H54 (cell line): ENCODE data around the gene DPYSL3.

Experiments
- DNase-seq: peaks from one replicate; pipeline ENCODE4 v3.0.0; 2011; ENCODE audit warnings: low spot score, mixed read lengths; ENCODE audit not compliant: insufficient read length
- FAIRE-seq: peaks from 3 replicates; lab custom pipeline; 2011; peaks lifted over from hg19 to GRCh38; lab: Jason Lieb, UNC
- POLR2A ChIP-seq: IDR thresholded peaks from 2 replicates; pipeline ENCODE4 v1.6.1; 2011; ENCODE audit warnings: low read depth, mild to moderate bottlenecking, low read length

Gene DPYSL3

DNA sequence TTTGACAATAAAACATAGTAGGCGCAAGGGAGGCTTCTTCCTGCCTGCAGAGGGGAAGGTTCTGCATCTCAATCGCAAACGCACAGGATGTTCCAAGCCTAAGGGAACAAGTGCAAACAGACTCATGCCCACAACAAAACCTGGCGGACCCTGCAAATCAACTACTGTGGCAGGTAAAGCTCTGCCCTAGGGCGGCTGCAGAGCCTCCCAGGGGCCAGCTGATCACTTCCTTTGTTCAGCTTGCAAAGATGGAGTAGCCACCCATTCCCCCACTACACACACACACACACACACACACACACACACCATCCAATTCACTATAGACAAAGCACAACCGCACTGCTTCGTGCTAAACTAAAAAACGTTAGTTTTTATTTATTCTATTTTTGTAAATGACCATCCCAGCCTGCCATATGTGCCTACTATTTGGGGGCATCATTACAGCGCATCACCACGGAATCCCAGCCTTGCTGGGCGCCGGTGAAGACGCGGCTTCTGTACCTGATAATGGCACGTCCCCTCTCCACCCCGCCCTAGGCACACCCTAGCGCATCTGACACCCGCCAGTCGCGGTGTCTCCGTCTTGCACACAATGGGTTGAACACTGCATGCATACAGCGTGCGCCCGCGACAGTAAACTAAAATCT lies 57.6 kb downstream of the DPYSL3 start:
- no peak for DNase-seq
- TF ChIP-seq POLR2A: no peak
- no peak for FAIRE-seq

DNA sequence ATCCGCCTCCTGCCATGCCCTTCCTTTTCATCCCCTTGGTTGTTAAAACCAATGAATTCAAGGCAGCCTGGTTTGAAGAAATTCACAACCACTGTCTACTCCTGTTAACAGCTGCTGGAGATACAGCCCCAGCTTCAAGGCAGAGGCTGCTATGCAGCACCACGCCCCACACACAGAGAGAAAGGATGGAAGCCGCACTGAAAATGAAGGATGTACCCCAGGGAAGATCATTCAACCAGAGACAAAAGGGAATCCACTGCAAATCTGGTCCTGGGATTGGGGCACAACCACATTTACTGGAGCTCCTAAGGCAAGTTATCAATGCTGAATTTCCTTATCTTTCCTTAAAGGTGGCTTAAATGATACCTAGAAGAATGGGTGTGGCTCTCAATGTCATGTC lies 58.7 kb downstream of the DPYSL3 start:
- FAIRE-seq (no peak), DNase-seq (no peak)
- no peak for TF ChIP-seq POLR2A

DNA sequence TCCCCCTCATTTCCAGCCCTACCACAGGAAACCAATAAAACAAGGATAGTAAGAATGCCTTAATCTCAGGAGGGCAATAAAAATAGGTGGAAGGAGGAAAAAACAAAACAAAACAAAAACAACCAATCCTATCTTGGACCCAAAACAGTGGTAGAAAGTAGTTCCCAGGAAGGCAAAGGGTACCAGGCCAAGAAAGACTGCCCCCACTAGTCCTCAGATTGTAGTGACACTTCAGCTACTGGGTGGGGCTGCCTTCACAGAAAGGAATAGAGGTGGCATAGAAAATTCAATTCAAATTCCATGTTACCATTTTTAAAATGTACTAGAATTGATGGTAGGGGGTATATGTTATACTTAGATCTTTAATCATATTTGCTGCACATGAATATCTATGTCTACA lies 59.3 kb downstream of the DPYSL3 start:
- FAIRE-seq (no peak), DNase-seq (no peak)
- TF ChIP-seq POLR2A: no peak

DNA sequence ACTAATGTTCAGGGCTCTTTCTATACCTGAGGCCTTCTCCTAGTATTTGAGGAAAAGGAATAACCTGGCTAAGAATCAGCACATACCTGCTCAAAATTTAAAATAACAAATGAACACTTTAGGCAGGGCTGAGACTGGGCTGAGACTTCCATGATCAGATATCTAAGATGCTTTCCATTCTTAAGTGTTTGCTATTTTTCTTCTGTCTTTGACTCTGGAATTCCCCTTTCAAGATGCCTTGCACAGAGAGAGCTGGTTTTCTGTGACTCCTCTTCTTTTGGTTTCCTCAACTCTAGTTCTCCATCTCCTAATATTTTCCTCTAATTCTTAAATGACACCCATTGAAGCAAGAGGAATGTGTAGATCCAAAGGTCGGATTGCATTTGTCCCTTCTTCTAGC lies 61.1 kb downstream of the DPYSL3 start:
- DNase-seq (no peak), FAIRE-seq (no peak)
- no peak for TF ChIP-seq POLR2A

DNA sequence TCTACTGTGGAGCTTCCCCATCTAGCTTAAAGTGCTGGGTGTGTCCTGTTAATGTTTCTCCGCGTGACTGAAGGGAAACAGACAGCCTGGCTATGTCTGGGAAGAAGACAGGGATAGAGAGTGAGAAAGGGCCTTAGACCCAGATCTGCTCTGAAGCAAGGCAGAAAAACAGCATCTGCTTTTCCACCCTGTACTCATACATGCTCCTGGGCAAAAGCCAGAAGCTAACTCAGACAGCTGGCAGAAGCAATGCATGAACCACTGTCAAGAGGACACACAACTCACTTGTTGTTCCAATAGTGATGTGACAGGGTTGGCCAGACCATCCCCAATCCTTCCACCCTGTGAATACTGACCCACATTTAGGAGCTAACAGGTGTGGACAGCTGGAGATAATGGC lies 63.3 kb downstream of the DPYSL3 start:
- DNase-seq (no peak), FAIRE-seq (no peak)

DNA sequence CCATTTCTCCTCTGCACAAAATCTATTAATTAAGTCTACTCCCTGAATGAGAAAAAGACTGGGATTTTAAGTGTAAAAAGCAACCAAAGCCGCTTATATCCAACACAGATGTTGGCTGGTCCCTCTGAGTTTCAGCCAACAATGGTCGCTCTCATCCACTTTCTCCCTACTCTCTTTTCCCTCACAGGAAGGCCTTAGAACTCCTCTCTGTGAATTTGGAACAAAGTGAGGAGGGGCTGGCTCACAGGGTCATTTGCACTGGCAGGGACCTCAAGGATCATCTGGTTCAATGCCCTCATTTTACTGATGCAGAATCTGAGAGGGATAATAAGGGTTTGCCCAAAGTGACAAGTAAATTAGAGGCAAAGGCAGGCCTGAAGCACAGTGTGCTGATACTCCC lies 64.0 kb downstream of the DPYSL3 start:
- FAIRE-seq: no peak
- TF ChIP-seq POLR2A: no peak
- no peak for DNase-seq

More for the DNA sequence above, 63.3 kb downstream of the DPYSL3 start:
- no peak for TF ChIP-seq POLR2A

DNA sequence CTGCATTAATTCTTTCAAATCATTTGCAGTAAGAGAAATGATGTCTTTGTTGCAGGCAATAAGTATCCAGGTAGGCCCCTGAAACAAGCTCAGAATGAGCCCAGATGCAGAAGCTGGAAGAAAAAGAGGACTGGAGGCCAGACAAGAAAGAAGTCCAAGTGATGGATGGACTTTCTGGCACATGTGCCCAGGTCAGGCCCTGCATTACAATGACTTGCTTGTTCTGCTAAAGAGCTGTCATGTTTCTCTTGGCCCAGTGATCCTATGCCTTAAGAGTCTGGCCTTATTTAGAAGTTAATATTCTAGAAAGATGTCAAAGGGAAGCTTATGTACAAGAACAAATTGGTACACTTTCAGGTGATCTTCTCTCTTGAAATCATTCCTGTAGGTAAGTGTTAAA lies 64.8 kb downstream of the DPYSL3 start:
- DNase-seq (no peak), FAIRE-seq (no peak)
- TF ChIP-seq POLR2A: no peak

DNA sequence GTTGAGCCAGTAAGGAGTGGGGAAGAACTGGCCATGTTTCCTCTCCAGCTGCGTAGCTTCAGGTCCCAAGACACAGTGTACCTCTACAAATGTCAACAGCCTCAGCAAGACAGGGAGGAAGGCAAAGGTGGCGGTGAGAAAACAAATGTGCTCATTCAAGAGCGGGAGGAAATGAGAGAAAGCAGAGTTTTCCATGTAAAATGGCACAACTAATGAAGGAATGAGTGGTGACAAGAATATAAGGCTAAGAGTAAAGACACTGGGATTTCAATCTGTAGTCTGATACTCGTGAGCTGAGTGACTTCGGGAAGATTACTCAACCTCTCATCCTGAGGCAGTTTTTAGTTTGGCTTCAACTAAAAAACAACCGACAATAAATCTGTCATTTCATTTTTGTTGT lies 67.6 kb downstream of the DPYSL3 start:
- FAIRE-seq (no peak), DNase-seq (no peak)
- no peak for TF ChIP-seq POLR2A

DNA sequence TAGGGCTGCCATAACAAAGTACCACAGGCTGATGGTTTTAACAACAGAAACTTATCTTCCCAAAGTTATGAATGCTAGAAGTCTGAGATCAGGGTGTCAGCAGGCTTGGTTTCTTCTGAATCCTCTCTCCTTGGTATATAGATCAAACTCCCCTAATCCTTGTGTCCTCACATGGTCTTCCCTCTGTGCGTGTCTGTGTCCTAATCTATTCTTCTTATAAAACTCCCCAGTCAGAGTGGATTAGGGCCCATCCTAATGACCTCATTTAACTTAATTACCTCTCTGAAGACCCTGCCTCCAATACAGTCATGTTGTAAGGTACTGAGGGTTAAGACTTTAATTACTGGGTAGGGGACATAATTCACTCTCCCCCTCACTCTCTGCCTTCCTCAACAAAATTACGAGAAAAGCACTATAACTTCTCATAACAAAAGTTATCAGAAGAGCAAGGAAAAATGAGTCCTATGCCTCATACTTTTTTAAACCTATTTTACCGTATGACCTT lies 68.6 kb downstream of the DPYSL3 start:
- FAIRE-seq: no peak
- TF ChIP-seq POLR2A: no peak
- no peak for DNase-seq

DNA sequence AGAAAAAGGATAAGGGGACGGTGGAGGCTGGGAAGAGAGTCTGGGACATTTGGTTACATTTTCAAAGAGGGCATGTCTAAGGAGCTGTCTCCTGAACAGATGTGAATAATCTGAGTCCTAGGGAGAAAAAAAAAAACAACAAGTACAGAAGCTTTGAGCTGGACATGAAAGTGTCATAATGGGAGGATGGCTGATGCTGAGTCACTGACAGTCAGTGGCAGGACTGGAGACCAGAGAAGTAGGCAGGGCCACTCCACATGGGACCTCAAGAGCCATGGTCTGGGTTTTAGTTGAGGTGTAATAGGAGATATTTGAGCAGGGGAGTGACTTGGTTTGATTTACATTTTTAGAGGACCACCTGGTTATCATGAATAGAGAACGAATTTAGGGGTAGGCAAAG lies 70.6 kb downstream of the DPYSL3 start:
- DNase-seq: peak; percentile 24
- peak; percentile 60 for FAIRE-seq
- no peak for TF ChIP-seq POLR2A

DNA sequence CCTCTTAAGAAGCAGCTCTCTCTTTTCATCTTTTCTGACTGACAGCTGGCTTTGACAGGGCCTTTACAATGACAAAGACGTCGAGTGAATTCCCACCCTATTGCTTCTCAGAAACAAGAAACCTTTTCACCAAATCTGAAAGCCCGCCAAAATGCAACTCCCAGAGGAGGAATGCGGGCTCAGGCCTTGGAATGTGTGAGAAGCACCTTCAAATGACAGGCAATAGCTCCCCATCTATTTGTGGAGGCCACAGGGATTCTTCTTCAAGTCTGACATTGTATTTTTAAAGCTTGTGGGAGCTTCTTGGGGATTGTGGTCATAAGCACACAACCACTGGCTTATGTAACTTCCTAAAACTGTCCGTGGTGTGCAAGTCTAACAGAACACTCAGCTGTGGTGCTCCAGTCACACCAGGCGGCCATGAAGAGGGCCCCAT lies 72.7 kb downstream of the DPYSL3 start:
- DNase-seq (no peak), FAIRE-seq (no peak)
- no peak for TF ChIP-seq POLR2A

DNA sequence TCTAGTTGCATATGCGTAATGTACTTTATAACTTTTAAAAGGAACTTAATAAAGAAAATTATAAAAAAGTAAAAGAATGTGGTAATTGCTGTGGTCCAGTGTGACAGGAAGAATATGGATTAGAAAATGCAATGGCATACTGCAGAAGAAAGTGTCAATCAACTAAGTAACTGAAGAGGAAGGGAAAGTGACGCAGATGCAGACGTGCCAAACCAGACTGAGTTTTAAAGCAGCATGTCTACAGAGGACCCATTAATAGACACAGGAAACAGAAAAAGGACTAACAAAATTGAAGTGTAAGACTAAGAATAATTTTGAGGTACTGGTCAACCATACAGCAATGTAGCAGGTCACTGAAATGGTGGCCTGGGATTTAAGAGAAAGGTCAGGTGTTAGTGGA lies 73.3 kb downstream of the DPYSL3 start:
- no peak for DNase-seq
- TF ChIP-seq POLR2A: no peak
- no peak for FAIRE-seq

DNA sequence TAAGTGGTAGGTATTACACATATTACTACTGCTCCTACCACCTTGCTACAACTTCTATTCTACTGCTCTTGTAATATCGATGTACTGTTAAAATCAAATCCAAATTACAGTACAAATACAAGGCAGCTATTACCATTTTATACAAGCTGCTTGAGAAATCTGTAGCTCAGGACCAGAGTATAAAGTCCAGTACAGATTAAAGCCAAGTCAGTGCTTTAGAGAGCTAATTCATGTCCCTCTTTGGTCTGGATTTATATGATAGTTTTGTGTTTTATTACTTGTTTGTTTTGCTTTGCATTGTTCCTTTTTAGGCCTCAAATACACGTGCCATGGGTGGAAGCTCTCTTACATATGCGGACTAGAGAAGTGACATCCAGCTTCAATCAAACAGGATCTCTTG lies 75.8 kb downstream of the DPYSL3 start:
- FAIRE-seq: no peak
- DNase-seq: no peak
- no peak for TF ChIP-seq POLR2A

DNA sequence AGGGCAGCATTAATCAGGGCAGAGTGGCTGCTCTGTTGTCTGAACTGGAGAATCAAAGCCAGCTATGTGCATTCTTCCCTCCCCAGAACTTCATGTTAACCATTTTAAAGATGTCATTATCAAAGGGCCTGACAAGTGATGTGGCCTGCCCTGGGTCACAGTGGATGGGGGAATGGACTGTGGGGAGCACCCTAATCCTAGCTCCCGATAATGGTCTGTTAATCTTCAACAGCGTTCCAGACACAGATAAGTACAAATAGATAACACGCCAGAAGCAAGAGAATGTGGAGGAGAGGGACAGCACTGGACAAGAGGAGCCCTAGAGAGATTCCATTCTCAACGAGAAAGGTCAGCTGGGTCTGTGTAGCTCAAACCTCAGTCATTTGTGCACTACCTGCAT lies 77.5 kb downstream of the DPYSL3 start:
- FAIRE-seq (no peak), DNase-seq (no peak)
- TF ChIP-seq POLR2A: no peak

DNA sequence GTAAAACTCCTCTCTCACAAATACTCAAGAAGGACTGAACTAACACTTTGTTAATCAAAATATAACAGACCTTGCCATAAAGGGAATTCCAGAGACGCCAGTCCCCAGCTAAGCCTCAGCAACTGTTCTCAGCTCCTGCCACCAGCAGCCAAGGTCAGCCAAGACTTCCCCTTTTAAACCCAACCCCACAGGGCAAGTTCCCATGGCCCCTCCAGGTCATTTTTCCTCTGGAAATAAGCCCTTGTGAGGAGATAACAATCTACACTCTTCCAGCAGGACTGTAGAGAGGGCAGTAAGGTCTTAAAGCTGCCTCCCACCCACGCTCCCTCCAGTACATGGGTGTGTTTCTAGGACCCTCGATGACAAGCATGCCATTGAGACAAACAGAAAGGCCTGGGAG lies 78.3 kb downstream of the DPYSL3 start:
- FAIRE-seq (no peak), DNase-seq (no peak)
- TF ChIP-seq POLR2A: no peak
